DOHH2 (cell line): ENCODE data around the gene POGK.

Experiments used
- CTCF ChIP-seq: fragments of 200-600 bp; sonication (generic); IDR thresholded peaks from one replicate; pipeline ENCODE4 v1.5.1; 2014; ENCODE audit warnings: antibody characterized with exemption, mild to moderate bottlenecking, low read depth, low read length; ENCODE audit not compliant: poor library complexity, severe bottlenecking
- EZH2phosphoT487 ChIP-seq: fragments of 200-600 bp; sonication (generic); IDR thresholded peaks from 2 replicates; pipeline ENCODE4 v1.6.1; 2017; ENCODE audit warnings: borderline replicate concordance, mild to moderate bottlenecking, antibody characterized with exemption, low read length, moderate library complexity, mixed read lengths

- no peak for TF ChIP-seq CTCF
- no peak for TF ChIP-seq EZH2phosphoT487
These were observed 45.7 kb downstream of the POGK start for GRCh38 chr1:166884971-166885370.
